ENCODE results near the gene LRRC47.

The LRRC47 gene

GRCh38 chr1:3733883-3734589, 62.3 kb downstream of the LRRC47 start:
- TF ChIP-seq CTCF (IDR thresholded peaks at IDR 0.05; ENCODE audit: insufficient read depth, missing control alignments), result no peak
- FAIRE-seq (no peak), DNase-seq (ENCODE audit: insufficient read length, low spot score) (no peak)

GRCh38 chr1:3733094-3733882, 63.0 kb downstream of the LRRC47 start:
- FAIRE-seq (no peak), DNase-seq (ENCODE audit: insufficient read length, low spot score) (no peak)
- TF ChIP-seq CTCF (IDR thresholded peaks at IDR 0.05; ENCODE audit: insufficient read depth, missing control alignments), result no peak

- DNase-seq (ENCODE audit: insufficient read length, low spot score) (no peak), FAIRE-seq (no peak)
- TF ChIP-seq CTCF (IDR thresholded peaks at IDR 0.05; ENCODE audit: insufficient read depth, missing control alignments), result no peak
Observed at GRCh38 chr1:3732434-3733093, 63.7 kb downstream of the LRRC47 start.

GRCh38 chr1:3731583-3732433, 64.5 kb downstream of the LRRC47 start:
- DNase-seq (ENCODE audit: insufficient read length, low spot score) (no peak), FAIRE-seq (no peak)

GRCh38 chr1:3730543-3731247, 65.6 kb downstream of the LRRC47 start:
- TF ChIP-seq CTCF (IDR thresholded peaks at IDR 0.05; ENCODE audit: insufficient read depth, missing control alignments), result no peak
- DNase-seq (ENCODE audit: insufficient read length, low spot score) (no peak), FAIRE-seq (no peak)

More at GRCh38 chr1:3731583-3732433, 64.5 kb downstream of the LRRC47 start:
- no peak for TF ChIP-seq CTCF (IDR thresholded peaks at IDR 0.05; ENCODE audit: insufficient read depth, missing control alignments)

All from D721Med (cell line).